ENCODE results near the gene PLCZ1. TPM values are rescaled to one million over a fixed set of nuclear protein-coding genes. Genes with fewer than 3 reads are reported as not detected.
"Not testable (repeated sequence)": the region's sequence is repeated elsewhere in the genome, so short reads cannot be mapped to it uniquely, and the experiment has no call there.

Gene PLCZ1
- total RNA-seq, 1 donor from 2014 or later, result not detected

DNA sequence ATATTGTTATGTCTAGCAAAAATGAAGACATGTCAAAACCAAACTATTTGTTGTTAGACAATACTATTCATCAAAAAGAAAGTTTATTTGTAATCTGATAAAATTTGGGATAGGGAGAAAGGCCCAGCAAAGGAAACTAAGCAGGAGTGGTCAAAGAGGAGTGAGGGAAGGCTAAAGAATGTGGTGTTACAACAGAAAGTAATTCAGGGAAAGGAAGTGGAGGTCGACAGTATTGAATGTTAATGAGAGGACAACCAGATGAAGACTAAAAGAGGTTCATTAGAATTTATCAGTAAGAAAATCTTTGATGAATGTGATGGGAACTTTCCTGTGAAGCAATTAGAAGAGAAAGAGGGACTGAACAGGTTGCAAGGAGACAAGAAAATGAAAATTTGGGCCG lies 33.9 kb downstream of the PLCZ1 start:
- no peak for DNase-seq (ENCODE audit: low read depth in 2 of 2)

DNA sequence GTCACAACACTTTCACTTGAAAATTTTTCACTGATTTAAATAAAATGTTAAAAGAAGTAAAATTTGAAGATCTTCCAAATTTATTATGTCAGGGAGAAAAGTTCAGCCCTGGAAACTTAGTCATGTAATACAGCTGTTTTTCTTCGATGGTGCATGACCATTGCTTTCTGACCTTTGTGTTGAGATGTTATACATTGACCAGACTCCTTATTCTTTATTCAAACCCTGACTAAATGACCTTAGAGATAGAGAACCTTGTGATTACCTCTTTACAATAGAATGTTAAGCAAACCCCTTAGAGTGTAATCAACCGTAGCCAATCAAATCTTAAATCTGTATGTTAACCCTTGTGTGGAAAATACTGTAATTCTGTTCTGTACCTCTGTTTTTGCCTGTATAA lies 34.5 kb downstream of the PLCZ1 start:
- no peak for DNase-seq (ENCODE audit: low read depth in 2 of 2)

DNA sequence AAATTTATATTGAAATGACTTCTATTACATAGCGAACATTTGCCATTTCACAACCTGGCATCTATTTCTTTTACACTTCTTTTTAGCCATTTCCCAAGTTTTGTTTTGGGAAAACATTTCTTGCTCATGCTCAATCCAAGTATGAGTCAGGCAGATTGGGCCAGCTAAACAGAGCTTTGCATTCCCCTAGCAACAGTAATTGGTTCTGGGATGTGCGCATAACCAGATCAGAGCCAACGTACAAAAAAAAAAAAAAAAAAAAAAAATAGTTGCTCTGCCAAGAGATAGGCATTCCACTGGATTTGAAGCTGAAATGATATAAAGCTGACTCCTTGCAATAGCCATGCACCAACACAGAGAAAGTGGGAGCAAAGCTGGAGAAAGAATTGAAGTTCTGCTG lies 37.5 kb downstream of the PLCZ1 start:
- DNase-seq (ENCODE audit: low read depth in 2 of 2), result no peak

DNA sequence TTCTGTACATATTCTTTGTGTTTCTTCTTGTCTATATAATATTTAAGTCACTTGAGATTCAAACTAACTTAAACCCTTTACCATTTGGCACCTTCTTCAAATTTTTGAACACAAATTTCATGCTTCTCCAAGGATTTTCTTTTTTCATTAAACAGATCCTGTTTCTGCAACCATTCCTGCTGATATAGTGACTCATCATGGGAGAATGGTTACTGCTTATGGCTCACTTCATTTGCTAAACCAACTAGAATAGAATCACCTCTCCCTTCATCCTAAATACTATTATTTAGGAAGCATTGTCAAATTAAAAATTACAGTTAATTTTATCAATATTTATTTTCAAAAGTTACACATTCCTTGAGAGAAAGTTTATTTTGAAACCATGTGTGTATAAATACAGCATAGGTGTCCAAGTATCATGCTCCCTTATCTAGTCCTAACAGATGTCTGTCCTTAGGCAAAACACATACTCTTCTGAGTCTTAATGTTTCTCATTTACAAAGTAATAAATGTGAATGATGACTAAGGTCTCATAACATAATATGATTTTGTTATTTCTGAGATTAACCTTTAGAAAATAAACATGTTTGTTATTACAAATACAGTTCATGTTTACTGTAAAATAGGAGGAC lies 40.7 kb downstream of the PLCZ1 start:
- no peak for DNase-seq (ENCODE audit: low read depth in 2 of 2)

DNA sequence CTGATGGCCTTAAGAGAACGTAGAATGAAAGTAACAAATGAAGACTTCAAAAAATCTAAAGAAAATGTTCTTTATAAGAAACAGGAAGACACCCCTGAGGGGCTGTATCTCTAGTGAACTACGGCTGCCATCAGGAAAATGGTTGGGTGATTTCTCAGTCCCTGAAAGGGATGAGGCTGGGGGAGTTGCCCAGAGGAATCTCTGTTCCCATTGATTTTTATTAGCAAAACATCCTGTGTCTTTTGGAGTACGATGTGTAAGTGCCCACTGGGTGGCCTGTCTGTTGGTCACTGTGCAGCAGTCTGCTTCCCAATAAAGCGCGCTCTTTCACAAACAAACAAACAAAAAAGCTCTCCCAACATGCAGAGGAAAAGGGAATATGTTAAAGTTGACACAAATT lies 43.8 kb downstream of the PLCZ1 start:
- DNase-seq (ENCODE audit: low read depth in 2 of 2), result not testable (repeated sequence)

DNA sequence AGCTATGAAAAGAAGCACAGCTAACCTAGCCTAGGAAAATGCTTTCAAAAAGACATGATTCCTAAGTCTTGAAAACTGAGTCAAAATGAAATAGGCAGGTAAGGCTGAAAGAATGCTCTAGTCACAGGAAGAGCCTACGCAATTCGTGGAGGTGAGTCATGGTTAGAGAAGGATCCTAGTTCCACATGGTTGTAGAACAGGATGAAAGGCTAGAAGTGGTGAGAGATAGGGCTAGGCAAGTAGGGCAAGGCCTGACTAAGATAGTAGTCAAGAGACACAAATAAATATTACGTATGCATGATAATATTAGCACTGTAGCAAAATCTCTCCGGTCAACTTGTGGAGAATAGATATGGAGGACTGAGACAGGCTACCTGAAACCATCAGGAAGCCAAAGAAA lies 47.2 kb downstream of the PLCZ1 start:
- DNase-seq (ENCODE audit: low read depth in 2 of 2), result peak in 1 of 2 donors; percentile 2

DNA sequence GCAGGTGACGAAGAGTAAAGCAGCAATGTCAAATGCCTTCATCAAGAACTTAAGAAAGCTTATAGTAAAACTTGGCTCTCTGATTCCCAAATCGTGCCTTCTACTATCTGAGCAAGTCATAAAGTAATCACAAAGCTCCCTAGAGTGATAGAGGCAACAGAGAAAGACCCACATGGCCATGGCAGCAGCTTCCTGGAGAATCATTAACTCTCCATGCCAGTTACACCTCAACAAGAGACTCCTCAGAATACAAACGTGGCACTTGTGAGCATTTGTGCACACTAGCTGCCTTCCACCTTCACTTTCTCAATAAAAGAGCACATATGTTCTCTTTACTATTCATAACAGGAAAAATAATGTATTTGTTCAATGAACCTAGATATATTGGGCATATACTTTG lies 48.0 kb downstream of the PLCZ1 start:
- DNase-seq (ENCODE audit: low read depth in 2 of 2), result no peak

DNA sequence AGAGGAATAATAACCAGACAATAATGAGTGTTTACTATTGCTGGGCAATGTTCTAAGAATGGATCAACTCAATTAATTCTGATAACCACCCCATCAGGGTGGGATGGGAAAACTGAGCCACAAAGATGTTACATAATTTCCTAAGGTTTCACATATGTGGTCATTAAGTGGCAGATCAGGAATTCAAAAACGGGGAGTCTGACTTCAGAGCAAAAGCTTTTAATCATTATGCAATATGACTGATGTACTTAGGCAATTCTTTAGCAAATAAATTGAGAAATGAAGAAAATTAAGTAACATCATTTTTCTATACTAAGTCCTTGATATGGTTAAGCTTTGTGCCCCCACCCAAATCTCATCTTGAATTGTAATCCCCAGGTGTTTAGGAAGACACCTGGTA lies 53.4 kb downstream of the PLCZ1 start:
- no peak for DNase-seq (ENCODE audit: low read depth in 2 of 2)

DNA sequence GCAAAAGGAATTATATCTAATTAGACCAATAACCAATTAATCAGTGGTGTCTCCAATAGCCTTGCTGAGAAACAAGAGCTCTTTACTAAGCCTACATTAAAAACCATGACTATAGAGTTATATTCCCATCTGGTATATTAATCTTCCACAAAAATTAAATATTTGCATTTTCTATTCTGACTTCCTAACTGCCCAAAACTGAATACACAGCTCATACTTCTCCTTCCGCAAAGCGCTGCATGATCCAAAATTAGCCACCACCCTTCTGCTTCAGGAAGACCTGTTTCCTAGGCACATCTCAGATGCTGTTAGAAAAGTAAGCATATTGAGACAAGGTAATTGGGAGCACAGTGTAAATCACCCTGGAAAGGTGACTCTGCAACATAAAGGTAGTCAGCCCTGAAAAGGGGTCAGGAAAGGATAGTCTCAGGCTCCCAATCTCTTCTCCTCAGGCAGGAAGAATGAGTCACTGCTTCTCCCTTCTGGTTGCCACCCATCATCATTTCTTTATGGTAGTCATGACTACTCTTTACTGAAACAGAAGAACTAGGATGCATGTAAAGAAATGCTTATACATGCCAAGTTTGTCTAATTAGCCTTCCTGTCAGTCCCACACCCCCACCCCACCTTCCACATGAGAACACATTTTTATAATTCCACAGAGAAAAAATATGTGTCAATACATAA lies 54.3 kb downstream of the PLCZ1 start:
- peak in 1 of 2 donors; percentile 19 for DNase-seq (ENCODE audit: low read depth in 2 of 2)

DNA sequence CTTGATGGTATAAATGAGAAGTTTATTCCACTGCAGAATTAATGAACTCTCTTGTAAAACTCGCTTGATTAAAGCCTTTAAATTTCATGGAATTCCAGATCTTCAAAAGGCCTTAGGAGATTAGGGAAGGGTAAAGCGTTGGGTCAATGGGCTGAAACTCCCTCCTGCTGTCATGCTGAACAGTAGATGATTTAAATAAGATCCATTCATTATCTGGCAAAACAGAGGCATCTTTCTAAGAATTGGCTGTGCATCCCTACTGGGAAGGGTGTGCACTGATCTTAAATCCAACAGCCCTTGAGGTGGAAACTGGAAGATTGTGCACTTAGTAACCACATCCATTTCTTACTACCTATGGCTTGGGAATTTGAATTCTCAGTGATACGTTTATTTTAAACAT lies 56.0 kb downstream of the PLCZ1 start:
- no peak for DNase-seq (ENCODE audit: low read depth in 2 of 2)

DNA sequence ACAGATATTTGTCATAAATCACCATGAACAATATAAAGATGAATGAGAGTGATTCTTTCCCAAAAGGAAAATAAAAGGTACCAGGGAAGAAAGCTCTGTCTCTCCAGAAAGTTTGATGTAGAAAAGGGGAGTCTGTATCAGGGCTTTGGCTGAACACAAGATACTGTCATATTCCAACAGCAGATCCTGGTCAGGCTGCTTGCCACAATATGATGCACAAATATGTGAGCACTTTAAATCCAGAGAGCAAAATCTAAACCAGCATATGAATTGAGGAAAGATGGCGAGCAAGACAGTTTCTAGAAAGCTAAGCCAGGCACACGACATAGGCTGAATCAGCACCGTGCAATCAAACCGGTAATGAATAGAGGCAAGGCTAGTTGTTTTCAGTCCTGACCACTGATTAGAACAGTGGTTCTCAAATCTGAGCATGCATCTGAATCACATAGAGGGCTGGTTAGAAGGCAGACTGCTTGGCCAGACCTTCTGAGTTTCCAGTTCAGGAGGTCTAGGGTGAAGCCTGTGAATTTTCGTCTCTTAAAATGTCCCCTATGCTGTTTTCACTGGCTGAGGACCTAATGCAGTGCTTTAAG lies 60.7 kb downstream of the PLCZ1 start:
- DNase-seq (ENCODE audit: low read depth in 2 of 2), result no peak

DNA sequence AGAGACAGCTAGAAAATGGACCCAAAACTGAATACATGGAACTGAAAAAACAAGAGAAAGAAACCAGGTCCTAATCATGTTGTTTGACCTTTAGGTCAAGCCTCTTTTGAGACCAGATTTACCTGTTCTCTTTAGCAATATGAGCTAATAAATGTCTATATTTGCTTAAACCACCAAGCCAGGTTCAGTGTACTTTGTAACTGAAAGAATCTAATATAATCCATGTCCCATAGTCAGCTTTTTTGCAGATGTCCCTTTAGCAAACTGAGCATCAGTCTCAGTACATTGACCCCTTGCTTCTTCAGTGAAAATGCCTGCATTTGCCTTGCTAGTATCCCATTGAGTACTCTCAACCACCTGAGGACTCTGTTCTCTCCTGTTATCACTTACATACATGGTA lies 61.7 kb downstream of the PLCZ1 start:
- no peak for DNase-seq (ENCODE audit: low read depth in 2 of 2)

DNA sequence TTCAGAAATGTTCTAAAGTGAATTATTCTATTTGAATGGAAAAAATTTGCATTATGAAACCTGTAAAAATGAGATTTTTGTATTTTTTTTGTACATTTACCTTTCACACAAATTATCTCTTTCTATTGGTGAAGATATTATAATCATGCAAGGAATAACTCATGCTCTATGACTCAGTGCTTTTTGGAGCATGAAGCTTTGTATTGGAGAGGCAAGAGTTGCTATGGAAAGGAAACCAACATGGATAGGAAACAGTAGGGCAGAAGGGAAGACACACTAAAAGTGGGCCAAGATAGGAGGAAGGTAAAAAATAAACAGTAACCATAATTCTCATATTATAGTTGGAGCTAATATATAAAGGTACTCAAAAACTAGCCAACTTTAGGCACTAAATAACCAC lies 79.0 kb downstream of the PLCZ1 start:
- DNase-seq (ENCODE audit: low read depth in 2 of 2), result no peak

DNA sequence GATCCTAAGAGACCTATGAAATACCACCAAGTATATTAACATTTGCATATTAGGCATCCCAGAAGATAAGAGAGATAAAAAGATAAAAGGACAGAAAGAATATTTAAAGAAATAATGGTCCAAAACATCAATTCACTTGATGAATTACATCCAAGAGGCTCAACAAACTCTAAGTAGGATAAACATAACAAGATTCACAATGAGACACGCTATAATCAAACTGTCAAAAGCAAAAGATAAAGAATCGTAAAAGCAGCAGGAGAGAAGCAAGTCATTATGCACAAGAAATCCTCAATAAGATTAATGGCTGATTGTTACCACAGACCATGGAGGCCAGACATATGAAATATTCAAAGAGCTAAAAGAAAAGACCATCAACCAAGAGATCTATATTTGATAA lies 79.6 kb downstream of the PLCZ1 start:
- no peak for DNase-seq (ENCODE audit: low read depth in 2 of 2)

DNA sequence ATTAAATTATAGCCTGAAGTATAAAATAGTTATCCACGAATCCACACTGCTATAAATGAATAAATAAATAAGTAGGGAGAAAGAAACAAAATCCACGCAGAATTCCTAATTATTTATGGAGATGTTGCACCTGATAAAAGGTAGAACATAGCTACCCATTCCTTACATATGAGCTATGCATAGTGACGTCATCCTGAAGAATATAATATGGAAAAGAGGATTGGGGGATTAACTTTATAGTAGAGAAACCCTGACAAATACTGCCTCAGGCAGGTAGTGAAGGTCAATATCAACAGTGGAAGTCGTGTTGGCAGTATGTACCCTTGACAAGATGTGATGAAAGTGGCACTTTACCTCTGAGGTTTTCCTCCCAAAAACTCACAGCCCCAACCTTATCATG lies 82.5 kb downstream of the PLCZ1 start:
- DNase-seq (ENCODE audit: low read depth in 2 of 2), result no peak

DNA sequence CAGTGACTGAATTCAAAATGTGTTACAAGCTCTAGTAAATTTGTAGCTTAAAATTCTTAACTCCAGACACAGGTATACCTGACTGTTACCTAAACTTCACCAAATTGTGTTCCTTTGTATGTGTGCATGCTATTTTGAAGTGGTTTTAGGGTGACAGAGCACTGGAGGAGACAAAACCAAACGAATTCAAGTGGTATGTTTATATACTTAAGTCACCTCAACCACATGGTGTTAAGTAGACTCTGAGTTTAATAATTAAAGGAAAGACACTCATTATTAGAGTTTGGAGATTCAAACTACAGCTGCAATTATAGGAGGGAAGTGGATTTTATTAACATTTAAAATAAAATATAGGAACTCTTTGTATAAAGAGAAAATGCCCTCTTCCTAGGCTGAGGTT lies 84.3 kb downstream of the PLCZ1 start:
- no peak for DNase-seq (ENCODE audit: low read depth in 2 of 2)

DNA sequence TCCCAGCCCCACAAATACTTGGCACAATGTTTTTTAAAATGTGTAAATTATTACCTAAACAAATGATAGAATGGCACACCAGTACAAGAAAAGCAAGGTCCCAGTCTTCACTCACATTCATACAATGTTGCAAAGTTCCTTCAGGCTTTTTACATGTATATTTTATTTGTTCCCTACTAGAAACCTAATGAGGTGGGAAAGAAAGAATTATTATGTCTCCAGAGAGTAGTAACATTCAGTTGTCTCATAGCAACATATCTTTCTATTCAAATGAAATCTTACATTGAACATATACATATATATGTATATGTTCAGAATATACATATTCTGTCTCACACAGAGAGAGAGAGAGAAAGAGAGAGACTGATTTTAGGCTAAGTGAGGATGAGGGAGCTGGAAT lies 85.2 kb downstream of the PLCZ1 start:
- DNase-seq (ENCODE audit: low read depth in 2 of 2), result no peak

DNA sequence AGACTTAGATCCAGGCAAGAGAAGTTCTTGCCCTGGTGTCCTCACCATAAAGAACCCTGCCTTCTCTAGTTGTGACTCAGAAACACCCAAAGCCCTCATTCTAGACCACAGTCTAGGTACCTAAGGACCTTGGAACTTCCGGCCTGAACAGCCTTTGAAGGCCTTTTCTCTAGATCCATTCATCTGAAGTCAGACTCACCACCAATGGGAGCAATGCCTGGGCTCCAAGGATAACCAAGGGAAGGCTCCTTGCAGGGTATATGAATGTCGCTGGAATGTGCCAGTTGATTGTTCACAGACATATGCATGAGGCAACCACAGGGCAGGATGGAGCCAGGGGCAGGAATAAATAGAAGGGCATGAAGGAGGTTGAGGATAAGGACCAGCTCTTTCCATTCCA lies 86.3 kb downstream of the PLCZ1 start:
- DNase-seq (ENCODE audit: low read depth in 2 of 2), result no peak

DNA sequence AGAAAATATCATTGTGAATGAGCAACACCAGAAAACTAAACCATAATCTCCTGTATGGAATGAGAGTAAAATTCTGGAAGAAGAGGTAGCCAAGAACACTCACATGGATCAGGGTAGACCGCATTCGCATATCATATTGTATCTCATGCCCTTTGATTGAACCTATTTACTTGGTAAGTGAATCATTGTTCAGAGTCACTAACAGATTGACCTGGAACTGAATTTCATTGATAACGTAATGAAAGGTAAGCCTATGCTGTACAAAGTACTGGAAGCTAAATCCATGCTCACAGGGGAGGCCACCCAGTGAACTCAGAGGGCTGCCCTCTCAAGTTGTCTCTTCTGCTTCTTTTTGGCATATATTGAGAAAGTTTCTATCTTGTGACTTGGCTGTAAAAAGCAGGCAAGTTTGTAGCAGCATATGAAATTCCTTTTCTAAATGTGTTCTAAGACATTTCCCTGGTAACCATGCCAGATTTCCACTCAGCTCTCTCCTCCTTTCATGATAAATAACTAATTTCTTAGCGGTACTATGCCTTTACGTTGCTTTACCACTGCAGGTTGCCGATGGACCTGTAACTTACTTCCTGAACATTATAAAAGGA lies 91.4 kb downstream of the PLCZ1 start:
- no peak for DNase-seq (ENCODE audit: low read depth in 2 of 2)

DNA sequence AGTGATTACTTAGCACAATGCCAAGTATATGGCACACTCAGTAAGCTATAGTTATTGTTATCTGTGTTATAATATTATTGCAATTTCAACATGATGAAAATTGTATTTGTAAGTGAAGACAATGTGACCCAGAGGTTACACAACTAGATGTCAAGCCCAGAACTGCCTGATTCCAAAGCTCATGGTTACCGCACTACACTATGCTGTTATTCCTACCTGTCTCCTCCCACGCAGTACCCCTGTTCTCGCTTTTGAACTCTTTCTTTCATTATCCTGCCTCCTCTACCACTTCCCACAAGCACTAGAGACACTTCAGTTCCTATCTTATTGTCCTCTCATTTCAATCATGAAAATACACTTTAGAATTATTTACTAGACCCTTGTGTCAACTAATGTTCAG lies 93.2 kb downstream of the PLCZ1 start:
- DNase-seq (ENCODE audit: low read depth in 2 of 2), result no peak

DNA sequence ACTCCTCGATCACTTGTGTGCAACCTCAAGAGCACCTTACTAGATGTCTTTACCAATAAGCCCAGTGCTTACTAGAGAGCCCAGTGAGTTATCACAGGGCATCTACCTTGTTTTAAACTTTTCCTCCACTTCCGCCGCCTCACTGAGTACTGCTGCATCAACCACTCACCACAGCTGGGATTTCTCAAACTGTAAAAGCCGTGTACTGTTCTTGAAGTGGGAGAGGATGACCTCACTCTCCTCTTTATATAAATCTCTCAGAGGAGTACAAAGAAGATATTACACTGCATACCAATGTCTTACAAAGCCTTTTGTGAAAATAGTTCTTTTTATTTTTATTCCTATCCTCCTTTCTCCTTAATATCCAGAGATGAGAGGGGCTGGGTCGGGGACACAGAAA lies 94.1 kb downstream of the PLCZ1 start:
- DNase-seq (ENCODE audit: low read depth in 2 of 2), result no peak

DNA sequence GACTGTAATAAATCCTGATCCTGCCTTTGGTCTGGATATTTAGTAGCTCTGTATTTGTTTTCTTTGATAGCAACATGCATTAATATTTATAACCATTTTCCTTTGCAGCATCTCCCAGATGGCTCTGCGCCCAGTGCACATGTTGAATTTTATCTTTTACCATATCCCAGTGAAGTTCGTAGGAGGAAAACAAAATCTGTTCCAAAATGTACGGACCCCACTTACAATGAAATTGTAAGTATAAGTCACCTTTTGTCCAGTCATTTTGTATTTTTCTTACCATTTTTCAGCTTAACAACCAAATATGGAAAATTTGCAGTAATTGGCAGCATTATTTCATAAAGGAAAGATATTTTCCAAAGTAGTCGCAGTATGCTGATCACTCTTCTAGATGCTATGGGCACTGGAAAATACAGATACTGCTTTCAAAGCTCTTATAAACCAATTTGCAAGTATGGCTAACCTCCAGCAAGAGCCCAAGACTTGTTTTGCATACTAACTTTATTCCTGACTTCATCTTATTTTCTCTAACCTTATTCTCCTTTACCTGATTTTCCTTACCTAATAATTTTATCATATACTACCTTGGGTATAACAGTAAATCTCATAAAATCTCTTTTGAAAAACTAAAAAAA lies 97.4 kb downstream of the PLCZ1 start:
- DNase-seq (ENCODE audit: low read depth in 2 of 2), result peak in 1 of 2 donors; percentile 5

All from lung microvascular endothelial cell (primary cell).